Inflammatory macrophage treated with lipopolysaccharide for 4 hours (primary cell): Measurements from ENCODE around the gene AKIRIN1.
"Not testable (repeated sequence)": the region's sequence is repeated elsewhere in the genome, so short reads cannot be mapped to it uniquely, and the experiment has no call there.

Experiments used
- DNase-seq: peaks from one replicate; pipeline ENCODE4 v3.0.0-alpha.2; 2020

Gene AKIRIN1

DNA sequence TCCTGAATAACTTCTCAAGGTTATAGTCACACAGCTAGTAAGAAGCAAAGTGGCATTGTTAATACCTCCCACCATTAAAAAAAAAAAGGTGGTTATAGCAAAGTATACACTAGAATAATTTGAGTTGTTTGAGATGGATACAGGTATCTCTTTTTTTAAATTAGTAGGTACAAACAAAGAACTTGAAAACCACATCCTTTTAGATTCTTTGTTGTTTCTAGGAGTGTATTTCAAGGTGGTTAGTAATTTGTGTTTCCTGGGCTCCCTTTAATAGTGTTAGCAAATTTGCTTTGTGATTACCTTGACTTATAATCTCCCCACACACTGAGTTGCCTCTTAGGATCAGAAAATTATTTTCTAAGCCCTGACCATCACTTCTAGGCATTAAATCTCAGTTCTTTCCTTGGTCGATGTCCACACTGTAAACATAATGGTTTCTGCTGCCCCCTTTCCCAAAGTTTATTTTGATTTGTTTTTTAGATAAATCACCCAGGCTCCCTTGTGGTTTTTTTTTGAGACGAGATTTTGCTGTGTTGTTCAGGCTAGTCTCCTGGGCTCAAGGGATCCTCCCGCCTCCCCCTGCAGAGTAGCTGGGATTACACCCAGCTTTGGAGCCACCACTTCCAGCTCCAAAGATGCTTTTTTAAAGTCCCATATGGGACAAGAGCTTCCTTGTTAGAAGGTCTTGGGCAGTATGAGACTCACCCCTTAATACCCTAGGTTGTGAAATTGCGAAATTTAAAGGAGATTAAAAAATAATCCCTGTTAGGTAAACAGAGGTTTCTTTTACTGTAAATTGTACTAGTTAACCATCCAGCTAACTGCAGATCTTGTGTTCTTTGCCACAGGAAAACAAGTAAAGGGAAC, 6.2 kb downstream of the AKIRIN1 start:
- DNase-seq, result no peak

DNA sequence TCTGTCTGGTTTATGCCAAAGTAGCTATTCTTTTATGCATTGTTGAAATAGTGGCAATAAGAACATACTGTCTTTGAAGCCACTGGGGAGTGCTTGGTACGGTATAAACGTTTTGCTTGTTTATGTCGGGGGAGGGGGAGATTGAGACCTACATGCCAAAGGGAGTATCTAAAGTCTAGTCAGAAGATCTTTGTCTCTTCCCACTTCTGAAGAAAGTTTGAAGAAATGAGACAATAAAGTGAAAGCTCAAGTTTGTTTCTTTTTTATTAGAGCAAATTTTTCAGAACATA, 6.8 kb downstream of the AKIRIN1 start:
- no peak for DNase-seq

DNA sequence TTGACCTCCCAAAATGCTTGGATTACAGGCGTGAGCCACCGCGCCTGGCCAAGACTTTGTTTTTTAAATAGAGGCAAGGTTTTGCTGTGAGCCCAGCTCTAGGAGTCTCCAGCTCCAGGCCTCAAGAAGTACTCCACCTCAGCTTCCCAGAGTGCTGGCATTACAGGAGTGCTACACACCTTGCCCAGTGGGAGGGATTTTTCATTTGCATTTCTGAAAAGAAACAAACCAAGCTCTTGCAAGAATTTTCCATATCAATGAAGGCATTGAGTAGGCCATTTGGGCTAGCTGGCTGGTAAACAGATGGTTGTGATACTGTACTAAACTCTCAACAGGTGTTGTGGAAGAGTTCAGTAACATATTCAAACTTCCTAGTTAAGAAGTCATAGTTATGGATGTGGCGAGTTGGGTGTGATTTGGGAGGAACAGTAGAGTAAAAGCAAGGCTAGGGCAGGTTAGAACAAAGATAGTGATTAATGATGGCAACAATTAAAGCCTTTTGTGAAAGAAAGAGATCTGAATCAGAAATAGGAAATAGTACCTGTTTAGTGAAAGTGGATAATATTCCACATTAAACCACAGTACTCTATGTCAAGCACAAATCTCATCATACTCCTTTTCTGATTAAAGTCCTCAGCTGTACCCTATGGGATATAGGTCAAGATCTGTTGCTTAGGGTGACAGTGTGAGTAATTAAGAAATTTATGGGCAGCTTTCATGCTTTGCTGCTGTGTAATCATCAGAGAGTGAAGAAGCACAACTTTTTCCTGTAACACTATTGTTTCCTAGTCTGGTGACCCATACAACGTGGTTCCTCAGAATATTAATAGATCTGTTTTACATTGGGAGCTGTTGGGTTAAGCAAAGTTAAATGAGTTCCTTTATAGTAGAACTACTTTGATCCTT, 10.7 kb downstream of the AKIRIN1 start:
- peak; percentile 34 for DNase-seq

DNA sequence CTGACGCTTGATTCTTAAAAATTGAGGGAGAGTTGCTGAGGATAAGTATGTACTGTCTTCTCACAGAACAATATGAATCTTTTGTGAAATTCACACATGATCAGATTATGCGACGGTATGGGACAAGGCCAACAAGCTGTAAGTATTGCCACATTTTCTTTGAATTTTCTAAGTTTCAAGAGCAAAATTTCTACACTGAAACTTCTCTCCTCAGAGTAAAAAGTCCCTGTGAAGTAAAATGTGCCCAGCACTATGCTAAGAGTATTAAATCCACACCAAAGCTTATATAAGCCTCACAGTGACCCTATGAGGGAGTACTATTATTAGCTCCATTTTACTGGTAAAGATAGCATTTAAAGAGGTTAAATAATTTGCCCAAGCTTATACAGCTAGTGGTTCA, 12.2 kb downstream of the AKIRIN1 start:
- DNase-seq, result peak; percentile 68

DNA sequence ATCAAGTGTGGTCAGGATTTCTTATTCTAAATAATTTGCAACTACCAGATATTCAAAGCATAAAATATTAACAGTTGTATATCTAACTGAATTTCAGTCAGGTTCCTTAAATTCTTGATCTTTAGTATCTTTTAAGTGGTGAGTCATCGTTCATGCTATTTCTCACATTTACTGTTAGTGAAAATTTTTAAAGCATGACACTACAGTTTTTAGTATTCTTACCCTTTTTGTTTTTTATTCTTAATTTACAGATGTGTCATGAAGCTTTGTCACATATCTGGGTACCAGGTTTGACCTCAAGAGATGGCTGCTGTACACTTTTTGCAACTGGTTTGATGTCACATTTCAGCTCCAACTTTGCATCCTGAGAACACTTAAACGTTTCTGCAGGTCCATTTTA, 12.7 kb downstream of the AKIRIN1 start:
- DNase-seq, result peak; percentile 55

DNA sequence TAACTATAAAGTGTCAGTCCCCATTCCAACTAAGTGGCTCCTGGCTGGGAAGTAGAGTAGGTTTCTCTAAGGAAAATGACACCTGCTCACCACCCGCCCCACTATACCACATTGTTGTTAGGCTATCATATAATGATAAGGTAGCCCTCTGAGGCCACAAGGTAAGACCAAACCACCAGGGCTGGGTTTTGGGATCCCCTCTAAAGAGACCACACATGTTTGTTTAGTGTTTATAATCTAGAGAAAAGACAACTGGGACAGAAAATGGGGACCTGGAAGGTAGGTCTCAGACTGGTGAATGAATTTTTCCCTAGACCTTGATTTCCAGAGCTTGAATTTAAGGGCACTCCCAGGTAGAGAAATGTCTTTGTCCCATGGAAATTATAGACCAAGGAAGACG, 15.2 kb downstream of the AKIRIN1 start:
- no peak for DNase-seq

DNA sequence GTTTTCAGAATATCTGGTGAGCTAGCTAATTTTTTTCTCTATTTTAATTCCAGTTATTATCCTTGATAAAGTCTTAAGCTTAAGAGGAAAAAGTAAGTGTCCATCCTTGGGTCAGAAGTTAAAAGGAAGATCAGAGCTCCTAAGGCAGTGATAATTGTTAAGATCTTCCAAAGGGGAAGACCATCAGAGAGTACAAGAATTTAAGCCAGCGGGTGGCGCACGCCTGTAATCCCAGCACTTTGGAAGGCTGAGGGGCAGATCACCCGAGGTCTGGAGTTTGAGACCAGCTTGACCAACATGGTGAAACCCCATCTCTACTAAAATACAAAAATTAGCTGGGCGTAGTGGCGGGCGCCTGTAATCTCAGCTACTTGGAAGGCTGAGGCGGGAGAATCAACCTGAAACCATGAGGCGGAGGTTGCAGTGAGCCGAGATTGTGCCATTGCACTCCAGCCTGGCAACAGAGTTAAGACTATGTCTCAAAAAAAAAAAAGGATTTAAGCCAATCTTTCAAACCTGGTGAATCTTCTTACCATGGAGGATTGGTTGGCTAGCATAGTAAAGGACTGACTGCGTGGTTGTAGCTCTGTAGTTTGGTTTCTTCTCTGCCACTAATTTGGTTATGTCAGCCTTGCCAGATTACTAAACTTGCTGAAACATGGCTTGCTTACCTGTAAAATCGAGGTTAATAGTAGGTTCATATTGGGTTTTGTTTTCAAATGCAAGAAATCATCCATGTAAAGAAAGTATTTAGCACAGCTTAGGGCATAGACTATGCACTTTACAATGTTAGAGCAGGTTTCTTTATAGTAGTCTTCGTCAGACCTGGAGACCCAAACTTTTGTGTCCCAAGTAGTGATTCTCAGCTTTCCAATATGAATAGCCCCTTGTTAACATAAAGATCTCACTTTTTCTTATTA, 15.9 kb downstream of the AKIRIN1 start:
- DNase-seq, result no peak

DNA sequence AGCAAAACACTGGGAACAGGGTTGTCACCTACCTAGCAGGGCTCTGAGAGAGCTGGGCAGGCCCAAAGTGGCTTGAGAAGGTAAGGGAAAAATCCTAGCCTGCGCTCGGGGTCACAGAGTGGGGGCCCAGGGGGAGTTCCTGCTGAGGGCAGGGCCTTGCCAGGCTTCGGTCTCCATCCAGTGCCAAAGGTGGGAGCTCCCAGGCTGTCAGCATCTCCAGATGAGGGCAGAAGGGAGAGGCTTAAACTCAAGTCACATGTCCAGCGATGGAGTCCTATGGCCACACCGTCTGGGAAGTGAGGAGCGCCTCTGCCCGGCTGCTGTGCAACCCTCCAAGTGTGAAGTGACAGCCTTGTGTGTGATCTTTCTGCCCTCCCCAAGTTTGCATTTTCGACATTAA, 23.9 kb downstream of the AKIRIN1 start:
- not testable (repeated sequence) for DNase-seq

DNA sequence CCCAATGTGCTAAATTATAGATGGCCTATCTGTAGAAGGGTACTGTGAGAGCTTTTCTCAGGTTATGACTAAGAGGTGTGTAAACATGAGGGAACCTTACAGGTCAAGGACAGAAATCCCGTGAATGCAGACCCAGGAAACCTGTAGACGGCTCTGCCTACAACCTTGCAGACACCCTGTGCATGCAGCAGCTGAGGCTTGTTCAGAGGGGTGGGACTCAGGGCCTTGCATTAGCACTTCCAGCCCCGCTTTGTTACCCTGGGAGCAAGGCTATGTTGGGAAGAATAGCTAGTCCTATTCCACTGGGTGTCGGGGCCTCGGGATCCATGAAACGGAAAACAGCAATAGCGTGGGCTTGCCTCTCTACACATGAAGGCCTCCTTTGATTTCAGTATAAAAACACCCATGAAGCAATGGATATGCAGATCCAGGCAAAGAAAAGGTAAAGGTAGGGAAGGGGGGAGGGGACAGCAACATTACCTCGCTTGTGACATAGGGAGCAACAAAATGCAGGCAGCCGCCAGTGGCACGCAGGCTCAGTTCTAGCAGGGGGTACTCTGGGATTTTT, 25.6 kb downstream of the AKIRIN1 start:
- DNase-seq, result no peak

DNA sequence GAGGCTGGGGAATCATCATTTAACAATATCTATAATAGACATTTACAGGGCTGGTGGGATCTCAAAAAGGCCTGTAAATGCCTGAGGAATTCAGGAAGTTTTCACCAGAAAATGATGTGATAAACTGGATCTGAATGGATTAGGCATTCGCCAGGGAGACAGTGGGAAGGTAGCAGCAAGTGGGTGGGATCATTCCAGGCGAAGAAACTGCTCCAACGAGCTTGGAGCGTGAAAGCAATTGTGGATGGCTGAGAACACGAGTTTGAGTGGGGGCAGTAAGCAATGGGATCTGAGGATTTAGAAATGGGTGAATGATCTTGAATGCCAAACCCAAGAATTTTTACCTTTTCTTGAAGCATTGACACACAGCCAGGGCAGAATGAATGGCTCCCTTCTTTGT, 26.2 kb downstream of the AKIRIN1 start:
- DNase-seq, result no peak

DNA sequence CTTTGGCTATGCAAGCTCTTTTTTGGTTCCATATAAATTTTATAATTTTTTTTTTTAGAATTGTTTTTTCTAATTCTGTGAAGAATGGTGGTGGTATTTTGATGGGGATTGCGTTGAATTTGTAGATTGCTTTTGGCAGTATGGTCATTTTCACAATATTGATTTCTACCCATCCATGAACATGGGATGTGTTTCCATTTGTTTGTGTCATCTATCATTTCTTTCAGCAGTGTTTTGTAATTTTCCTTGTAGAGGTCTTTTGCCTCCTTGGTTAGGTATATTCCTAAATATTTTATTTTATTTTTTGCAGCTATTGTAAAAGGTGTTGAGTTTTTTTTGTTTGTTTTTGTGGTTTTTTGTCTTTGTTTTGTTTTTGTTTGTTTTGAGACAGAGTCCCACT, 29.4 kb downstream of the AKIRIN1 start:
- DNase-seq, result not testable (repeated sequence)

DNA sequence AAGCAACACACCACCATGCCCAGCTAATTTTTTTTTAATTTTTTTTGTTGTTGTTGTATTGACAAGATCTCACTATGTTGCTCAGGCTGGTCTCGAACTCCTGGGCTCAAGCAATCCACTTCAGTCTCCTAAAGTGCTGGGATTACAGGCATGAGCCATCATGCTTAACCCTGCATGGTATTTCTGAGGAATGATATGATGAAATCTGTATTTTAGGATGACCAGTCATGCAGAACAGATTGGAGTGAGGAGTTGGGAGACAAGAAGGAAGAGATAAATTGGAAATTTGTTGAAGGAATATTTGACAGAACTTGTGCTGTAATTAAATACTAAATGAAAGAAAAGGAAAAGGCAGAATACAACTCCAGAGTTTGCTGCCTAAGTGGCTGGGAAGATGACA, 30.4 kb downstream of the AKIRIN1 start:
- no peak for DNase-seq

DNA sequence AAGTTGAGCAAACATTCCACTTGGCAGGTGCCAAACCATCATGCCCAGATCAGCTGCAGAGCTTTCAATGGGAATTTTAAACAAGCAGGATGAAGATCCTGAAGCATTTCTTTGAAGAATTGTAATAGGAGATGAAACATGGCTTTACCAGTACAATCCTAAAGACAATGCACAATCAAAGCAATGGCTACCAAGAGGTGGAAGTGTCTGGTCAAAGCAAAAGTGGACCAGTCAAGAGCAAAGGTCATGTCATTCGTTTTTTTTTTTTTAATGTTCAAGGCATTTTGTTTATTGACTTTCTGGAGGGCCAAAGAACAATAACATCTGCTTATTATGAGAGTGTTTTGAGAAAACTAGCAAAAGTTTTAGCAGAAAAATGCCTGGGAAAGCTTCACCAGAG, 32.1 kb downstream of the AKIRIN1 start:
- DNase-seq, result no peak

DNA sequence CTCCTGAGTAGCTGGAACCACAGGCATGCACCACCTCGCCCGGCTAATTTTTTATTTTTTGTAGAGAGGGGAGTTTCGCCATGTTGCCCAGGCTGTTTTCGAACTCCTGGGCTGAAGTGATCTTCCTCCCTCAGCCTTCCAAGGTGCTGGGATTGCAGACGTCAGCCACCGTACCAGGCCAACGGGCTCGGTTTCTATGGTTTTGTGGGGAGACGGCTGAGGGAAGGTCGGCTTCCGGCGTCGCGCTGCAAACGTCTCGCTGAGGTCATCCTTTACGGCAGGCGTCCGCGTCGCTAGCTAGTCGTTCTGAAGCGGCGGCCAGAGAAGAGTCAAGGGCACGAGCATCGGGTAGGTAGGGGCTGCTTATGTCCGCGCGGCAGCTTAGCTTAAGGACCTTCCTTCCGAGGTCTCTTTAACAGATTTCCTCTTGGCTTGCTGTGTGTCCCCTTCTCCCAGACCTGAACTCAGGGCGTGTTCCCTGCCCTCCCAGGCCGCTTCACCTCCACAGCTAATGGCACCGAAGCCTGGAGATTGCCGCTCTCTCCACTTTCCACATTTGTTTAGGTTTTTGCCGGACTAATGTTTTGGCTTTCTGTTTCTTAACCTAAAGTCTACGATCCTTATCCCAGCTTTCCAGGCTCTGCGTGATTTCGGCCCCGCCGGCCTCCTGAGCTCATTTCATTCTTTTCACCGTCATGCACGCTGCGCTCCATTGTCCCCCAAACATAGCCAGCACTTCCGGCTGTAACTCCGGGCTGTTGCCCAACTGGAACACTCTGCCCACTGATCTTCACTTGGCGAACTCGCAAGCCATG, 35.2 kb downstream of the AKIRIN1 start, which contains the start of gene NDUFS5:
Gene NDUFS5 (plus strand): TSS at position 300 of the 815 bp plus-strand sequence. CDS start 2,375 bp downstream, outside the sequence.
- peak; percentile 90 for DNase-seq

DNA sequence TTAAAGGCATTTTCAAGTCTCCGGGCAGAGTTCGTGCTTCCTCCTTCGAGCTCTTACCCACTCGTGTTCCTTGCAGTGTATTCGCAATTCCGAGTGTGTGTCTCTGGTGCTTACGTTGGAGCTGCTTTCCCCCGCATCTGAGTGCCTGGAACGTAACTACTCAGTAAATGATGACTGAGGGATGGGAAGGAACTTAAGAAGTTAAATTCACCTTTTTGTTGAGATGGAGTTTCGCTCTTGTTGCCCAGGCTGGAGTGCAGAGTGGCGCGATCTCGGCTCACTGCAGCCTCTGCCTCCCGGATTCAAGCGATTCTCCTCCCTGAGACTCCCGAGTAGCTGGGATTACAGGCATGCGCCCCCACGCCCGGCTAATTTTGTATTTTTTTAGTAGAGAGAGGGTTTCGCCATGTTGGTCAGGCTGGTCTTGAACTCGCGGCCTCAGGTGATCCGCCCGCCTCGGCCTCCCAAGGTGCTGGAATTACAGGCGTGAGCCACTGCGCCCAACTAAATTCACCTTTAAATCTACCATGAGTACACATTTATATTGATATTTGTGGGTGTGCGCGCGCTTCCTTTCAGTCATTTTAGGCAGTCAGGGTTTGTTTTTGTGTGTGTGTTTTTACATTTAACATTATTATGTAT, 35.9 kb downstream of the AKIRIN1 start:
- no peak for DNase-seq

DNA sequence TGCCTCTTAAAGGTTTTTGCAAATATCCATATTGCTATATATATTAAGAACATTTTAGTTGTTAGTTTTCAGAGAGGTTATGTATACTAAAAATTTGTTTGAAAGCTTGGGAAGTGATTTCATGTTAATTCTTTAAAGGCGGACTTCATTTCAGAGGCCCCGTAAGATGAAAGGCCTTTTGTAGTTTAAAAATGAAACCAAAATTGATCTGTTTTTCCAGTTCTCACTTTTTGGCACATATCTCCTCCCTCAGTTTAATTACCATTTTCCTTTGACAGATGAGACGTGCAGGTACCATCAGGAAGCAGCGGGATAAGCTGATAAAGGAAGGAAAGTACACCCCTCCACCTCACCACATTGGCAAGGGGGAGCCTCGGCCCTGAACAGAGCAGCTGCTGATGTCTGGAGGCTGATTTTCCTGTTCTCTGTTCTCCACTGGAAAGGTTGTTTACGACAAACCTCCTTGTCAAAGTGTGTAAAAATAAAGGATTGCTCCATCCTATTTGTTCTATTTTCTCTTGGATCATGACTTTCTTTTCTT, 43.1 kb downstream of the AKIRIN1 start:
- DNase-seq, result no peak

DNA sequence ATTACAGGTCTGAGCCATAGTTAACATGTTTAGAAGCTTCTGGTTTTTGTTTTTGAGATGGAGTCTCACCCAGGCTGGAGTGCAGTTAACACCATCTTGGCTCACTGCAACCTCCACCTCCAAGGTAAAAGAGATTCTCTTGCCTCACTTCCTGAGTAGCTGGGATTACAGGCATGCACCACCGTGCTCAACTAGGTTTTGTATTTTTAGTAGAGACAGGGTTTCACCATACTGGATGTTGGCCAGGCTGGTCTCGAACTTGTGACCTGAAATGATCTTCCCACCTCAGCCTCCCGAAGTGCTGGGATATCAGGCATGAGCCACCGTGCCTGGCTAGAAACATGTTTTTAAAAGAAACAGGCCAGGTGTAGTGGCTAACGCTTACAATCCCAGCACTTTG, 45.6 kb downstream of the AKIRIN1 start:
- no peak for DNase-seq

DNA sequence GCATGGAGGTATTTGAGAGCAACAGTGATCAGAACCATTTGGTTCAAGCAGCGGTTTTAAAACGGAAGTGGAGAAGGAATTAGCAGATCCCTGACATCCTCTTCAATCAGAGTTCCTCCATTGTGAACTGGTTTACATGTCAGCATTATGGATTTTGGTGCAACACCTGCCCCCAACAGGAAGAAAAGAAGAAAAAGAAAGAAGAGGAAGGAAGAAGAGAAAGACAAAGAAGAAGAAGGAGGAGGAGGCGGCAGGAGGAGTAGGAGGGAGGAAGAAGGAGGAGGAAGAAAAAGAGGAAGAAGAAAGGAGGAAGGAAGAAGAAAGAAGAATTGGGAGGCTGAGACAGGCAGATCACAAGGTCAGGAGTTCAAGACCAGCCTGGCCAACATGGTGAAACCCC, 52.4 kb downstream of the AKIRIN1 start:
- peak; percentile 18 for DNase-seq

DNA sequence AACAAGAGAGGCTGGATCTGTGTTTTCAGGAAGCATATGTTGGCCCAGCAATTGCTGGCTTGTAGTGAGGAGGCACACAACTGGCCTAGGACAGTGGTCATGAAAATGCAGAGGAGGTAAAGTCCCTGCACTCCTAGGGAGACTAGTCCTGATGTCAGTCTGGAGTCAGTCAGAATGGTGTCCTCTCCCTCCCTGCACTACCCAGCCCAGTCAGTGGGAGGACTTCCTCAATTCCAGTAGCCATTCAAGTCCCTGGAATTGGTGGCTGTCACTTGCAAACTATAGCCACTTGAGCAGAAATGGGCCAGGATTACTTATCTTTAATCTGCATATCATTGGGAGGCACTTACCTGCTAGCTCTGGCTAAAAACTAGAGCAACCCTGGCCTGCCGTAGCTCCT, 53.7 kb downstream of the AKIRIN1 start:
- DNase-seq, result peak; percentile 70

DNA sequence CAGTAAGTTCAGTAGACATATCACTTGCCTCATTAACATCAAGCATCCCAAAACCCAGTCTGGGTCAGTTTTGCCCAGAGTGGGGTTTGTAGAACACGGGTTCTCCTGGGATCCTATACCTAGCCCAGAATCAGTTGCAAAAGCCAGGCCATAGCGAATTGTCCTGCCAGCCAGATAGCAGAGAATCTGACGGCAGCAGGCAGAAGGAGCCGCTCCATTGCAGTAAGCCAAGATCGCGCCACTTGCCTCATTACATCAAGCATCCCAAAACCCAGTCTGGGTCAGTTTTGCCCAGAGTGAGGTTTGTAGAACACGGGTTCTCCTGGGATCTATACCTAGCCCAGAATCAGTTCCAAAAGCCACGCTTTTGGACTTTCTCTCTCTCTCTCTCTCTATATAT, 54.2 kb downstream of the AKIRIN1 start:
- DNase-seq, result no peak
